Panc1 (cell line): ENCODE measurements around the gene NFKB1.

Experiments used
- POLR2AphosphoS5 ChIP-seq: IDR thresholded peaks from 2 replicates; pipeline ENCODE4 v1.6.1; 2012; ENCODE audit warnings: mild to moderate bottlenecking, low read depth, low read length, moderate library complexity
- REST ChIP-seq, 2 experiments: IDR thresholded peaks; 2 replicates each; pipeline ENCODE4 v1.6.1; 2011 to 2012; ENCODE audit warnings: low read depth in 2 of 2, control low read depth in 1 of 2, low read length in 1 of 2, mild to moderate bottlenecking in 1 of 2, moderate library complexity in 1 of 2; ENCODE audit not compliant: insufficient read depth in 1 of 2
- SIN3A ChIP-seq: IDR thresholded peaks from 2 replicates; pipeline ENCODE4 v1.6.1; 2012; ENCODE audit warnings: low read depth, mild to moderate bottlenecking, low read length, moderate library complexity, borderline replicate concordance; ENCODE audit not compliant: insufficient read depth
- TF ChIP-seq, protein P1 (sequence below): fragments of 450-650 bp; IDR thresholded peaks from 2 replicates; pipeline ENCODE4 v1.5.1; 2017; ENCODE audit warnings: mild to moderate bottlenecking

- TF ChIP-seq, protein P1, sequence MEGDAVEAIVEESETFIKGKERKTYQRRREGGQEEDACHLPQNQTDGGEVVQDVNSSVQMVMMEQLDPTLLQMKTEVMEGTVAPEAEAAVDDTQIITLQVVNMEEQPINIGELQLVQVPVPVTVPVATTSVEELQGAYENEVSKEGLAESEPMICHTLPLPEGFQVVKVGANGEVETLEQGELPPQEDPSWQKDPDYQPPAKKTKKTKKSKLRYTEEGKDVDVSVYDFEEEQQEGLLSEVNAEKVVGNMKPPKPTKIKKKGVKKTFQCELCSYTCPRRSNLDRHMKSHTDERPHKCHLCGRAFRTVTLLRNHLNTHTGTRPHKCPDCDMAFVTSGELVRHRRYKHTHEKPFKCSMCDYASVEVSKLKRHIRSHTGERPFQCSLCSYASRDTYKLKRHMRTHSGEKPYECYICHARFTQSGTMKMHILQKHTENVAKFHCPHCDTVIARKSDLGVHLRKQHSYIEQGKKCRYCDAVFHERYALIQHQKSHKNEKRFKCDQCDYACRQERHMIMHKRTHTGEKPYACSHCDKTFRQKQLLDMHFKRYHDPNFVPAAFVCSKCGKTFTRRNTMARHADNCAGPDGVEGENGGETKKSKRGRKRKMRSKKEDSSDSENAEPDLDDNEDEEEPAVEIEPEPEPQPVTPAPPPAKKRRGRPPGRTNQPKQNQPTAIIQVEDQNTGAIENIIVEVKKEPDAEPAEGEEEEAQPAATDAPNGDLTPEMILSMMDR = no peak
- TF ChIP-seq SIN3A (no peak), POLR2AphosphoS5 (no peak), REST (IDR thresholded peaks at IDR 0.05; ENCODE audit: insufficient read depth in 1 of 2, low read depth in 2 of 2, low read length in 1 of 2) (no peak)
These were observed 18.8 kb downstream of the NFKB1 start for GRCh38 chr4:102519925-102520324.
